Measurements from ENCODE around the gene BRD3.
A peak's percentile ranks its signal among the peaks of the same experiment; 100 is the strongest.

BRD3 gene

DNA sequence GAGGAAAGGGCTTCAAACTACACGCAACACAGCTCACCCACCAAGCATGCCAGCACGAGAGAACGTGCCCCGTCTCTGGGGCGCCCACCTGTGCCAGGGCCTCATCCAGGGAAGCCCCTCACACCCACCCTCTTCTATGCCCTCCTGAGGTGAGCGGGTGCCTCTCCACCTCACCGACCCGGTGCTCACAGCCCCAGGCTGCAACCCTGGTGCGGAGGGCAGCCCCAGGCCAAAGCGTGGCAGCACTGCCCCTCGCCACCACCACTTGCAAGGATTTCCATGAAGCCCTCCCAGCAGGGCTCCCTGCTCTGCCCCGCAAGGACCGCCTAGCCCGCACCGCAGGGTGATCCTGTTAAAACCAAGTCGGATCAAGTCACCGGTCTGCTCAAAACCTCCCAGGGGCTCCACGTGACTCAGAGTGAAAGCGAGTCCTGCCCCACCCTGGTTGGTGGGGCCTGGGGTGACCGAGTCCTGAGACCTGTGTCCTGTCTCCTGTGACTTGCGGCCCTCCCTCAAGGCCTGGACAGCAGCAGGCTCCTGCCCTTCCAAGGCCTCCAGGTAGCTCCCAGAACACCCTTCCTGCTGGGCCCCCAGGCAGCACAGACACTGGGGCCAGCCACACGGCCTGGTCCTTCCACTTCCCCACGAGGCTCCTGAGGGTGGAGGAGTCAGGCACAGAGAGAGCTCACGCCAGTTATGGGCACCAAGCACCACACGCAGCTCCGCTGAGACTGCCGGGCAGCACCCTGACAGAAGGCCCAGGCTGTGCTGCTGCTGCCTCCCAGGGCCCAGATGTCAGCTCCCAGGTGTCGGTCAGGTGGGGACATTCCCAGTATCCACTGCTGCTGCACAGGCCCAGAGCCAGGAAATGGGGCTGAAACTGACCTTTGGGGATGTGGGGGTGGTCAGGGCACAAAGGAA, 12.7 kb downstream of the BRD3 start:
- H3K27ac ChIP-seq = peak overlapping the region in 1 of 2 donors; percentile 38
- no peaks in the 10 kb centered on the region for H3K27me3 ChIP-seq
- peaks cover 0 to 52% (median 36%) of the 10 kb centered on the region in 4 donors for H3K4me1 ChIP-seq
- intact Hi-C loops (cut with DNase I; ENCODE audit: low total_unique reads) = no loop called here
- DNase-seq = peak; percentile 17 to 62
- TF ChIP-seq, protein P1, sequence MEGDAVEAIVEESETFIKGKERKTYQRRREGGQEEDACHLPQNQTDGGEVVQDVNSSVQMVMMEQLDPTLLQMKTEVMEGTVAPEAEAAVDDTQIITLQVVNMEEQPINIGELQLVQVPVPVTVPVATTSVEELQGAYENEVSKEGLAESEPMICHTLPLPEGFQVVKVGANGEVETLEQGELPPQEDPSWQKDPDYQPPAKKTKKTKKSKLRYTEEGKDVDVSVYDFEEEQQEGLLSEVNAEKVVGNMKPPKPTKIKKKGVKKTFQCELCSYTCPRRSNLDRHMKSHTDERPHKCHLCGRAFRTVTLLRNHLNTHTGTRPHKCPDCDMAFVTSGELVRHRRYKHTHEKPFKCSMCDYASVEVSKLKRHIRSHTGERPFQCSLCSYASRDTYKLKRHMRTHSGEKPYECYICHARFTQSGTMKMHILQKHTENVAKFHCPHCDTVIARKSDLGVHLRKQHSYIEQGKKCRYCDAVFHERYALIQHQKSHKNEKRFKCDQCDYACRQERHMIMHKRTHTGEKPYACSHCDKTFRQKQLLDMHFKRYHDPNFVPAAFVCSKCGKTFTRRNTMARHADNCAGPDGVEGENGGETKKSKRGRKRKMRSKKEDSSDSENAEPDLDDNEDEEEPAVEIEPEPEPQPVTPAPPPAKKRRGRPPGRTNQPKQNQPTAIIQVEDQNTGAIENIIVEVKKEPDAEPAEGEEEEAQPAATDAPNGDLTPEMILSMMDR (IDR thresholded peaks at IDR 0.05) = no peak
- peaks cover 28 to 42% (median 33%) of the 10 kb centered on the region in 3 donors for H3K36me3 ChIP-seq
- no peak overlapping the region for H3K4me3 ChIP-seq
- H3K9me3 ChIP-seq = no peaks in the 10 kb centered on the region

DNA sequence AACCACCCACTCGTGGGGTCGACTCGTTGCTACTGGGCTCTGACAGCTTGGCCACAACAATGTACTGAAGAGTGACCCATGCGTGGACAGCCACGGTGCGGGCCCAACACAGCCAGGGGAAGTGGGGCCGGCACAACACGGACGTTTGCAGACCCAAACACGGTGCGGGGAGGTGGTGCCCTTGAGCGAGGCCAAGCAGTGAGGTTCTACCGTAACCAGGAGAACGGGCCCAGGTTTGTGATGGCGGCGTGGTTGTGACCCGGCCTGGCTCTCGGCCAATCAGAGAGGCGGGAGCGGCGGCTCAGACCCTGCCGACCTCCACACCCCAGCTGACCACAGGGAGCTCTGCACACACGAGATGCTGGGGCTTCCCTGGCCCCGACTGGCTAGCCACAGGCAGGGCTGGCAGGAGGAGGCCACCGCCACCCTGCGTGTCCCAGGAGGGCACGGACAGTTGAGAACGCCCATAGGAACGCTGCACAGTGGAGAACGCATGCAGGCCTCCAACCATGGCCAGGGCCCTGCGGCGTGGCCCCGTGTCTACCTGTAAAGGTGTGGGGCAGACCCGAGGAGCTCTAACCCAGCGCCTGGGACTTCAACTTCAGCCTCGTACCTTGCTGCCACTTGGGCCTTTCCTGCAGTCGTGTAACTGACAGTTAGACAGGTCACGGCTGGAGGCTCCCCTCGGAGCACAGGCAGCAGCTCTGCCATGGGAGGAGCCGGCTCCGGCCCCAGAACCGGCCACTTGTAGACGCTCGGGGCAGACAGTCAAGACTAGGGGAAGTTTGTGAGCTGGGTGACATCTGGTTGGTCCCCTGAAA, 13.7 kb downstream of the BRD3 start:
- no peak overlapping the region for H3K27ac ChIP-seq
- intact Hi-C loops (cut with DNase I; ENCODE audit: low total_unique reads) = no loop called here
- peaks cover 0 to 53% (median 37%) of the 10 kb centered on the region in 4 donors for H3K4me1 ChIP-seq
- no peaks in the 10 kb centered on the region for H3K9me3 ChIP-seq
- TF ChIP-seq, protein P1 (IDR thresholded peaks at IDR 0.05) = no peak
- no peak overlapping the region for H3K4me3 ChIP-seq
- DNase-seq = no peak
- H3K27me3 ChIP-seq = no peaks in the 10 kb centered on the region
- peaks cover 34 to 52% (median 43%) of the 10 kb centered on the region in 3 donors for H3K36me3 ChIP-seq

DNA sequence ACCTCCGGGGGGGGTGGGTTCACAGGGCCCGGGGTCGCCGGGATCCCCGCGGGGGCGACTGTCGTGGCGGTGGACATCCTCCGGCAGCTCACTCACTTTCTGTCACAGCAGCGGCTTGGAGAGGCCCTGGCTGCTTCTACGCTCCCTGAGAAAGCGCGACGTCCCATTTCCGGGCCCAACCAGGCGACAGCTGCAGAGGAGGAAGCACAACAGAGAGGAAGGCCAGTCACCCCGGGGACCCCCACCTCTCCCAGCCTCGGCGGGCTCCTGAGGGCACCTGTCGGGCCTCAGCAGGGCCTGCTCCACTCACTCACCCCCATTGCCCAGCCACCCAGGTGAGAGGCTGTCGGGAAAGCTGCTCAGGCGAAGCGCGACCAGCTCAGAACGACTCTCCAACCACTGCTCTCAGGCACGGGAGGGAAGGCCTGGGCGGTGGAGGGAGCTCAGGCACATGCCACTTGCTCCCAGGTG, 14.4 kb downstream of the BRD3 start:
- Histone ChIP-seq H3K4me3 (no peak overlapping the region), H3K36me3 (peaks cover 35 to 60% (median 50%) of the 10 kb centered on the region in 3 donors), H3K27me3 (no peaks in the 10 kb centered on the region), H3K27ac (no peak overlapping the region), H3K4me1 (peaks cover 0 to 51% (median 34%) of the 10 kb centered on the region in 4 donors), H3K9me3 (no peaks in the 10 kb centered on the region)
- intact Hi-C loops (cut with DNase I; ENCODE audit: low total_unique reads) = no loop called here
- TF ChIP-seq, protein P1 (IDR thresholded peaks at IDR 0.05) = no peak
- DNase-seq = no peak

DNA sequence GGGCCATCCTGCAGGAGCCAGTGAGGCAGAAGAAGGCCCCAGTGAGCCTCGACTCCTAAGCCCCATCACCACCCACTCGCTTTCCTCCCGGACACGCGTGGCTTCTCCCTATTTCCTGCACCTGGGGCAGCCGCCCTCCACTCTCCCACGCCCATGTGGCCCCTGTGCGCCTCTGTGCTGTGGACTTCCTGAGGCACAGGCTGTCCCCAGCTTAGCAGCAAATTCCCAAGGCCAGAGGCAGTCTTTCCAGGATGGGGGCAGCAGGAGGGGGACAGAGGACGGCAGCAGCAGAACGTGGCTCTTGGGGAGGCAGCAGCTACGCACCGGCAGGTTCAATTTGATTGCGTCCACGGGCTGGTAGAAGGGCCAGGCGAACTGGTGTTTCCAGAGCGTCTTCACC, 14.9 kb downstream of the BRD3 start:
- H3K4me3 ChIP-seq = no peak overlapping the region
- peaks cover 40 to 64% (median 55%) of the 10 kb centered on the region in 3 donors for H3K36me3 ChIP-seq
- no peaks in the 10 kb centered on the region for H3K27me3 ChIP-seq
- intact Hi-C loops (cut with DNase I; ENCODE audit: low total_unique reads) = no loop called here
- no peak for DNase-seq
- H3K9me3 ChIP-seq = no peaks in the 10 kb centered on the region
- H3K27ac ChIP-seq = no peak overlapping the region
- TF ChIP-seq, protein P1 (IDR thresholded peaks at IDR 0.05) = no peak
- H3K4me1 ChIP-seq = peaks cover 0 to 46% (median 30%) of the 10 kb centered on the region in 4 donors

DNA sequence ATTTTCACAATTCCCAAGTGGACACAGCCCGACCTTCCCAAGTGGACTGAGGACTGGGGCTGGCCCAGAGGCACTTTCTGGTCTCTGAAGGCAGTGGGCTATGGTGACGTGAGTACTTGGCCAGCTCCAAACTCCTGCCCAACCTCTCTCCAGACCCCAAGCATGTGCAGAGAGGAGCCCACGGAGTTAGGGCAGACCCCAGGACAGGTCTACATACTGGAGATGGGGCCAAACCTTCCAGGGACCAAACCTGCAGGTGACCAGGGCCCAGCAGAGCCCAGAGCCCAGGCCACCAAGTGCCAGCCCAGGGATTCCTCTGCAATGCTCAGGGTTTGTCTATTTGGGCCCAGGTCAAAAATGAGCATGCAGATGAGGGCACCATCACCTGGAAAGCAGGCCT, 15.3 kb downstream of the BRD3 start:
- TF ChIP-seq, protein P1 (IDR thresholded peaks at IDR 0.05) = no peak
- no peak for DNase-seq
- intact Hi-C loops (cut with DNase I; ENCODE audit: low total_unique reads) = no loop called here
- Histone ChIP-seq H3K4me1 (peaks cover 0 to 42% (median 27%) of the 10 kb centered on the region in 4 donors), H3K4me3 (no peak overlapping the region), H3K36me3 (peaks cover 44 to 69% (median 60%) of the 10 kb centered on the region in 3 donors), H3K27ac (no peak overlapping the region), H3K9me3 (no peaks in the 10 kb centered on the region), H3K27me3 (no peaks in the 10 kb centered on the region)
